Measurements from ENCODE around the gene COL19A1.

GRCh38 chr6:69835414-69836179 is 30.8 kb upstream of the COL19A1 start:
- TF ChIP-seq CTCF (IDR thresholded peaks at IDR 0.05), result peak in 2 of 3 experiments; percentile 51 to 58
- no peak for TF ChIP-seq POLR2A (IDR thresholded peaks at IDR 0.05)
- no peak for TF ChIP-seq POLR2AphosphoS5 (IDR thresholded peaks at IDR 0.05; ENCODE audit: insufficient read depth in 1 of 2, low read depth in 1 of 2)

Measured in vagina (tissue), 2 donors.